IMR-90 (cell line): ENCODE data around the gene LIN37. TPM values are rescaled to one million over a fixed set of nuclear protein-coding genes. Genes with fewer than 3 reads are reported as not detected.

ENCODE experiments used
- ATAC-seq: fragments of 200-7000 bp; cut with Tn5 transposase; 2 replicates; pipeline ENCODE4 v1.9.1; 2020; ENCODE audit warnings: low read depth, mild to moderate bottlenecking, moderate library complexity
- BruUV-seq: library from RNA; stranded (reverse); fragments of 400-500 nt; replicated peaks from 2 replicates; lab custom pipeline; 2021; lab: Mats Ljungman, UMichigan
- CTCF ChIA-PET: fragments of 300-600 bp; formaldehyde crosslinking; extraction: SDS; loops from one replicate; lab custom pipeline; 2021; ENCODE audit warnings: antibody characterized with exemption; lab: Yijun Ruan, JAX
- POLR2A ChIA-PET: fragments of 300-600 bp; sonication (Branson Sonifier 250); formaldehyde crosslinking; loops from one replicate; lab custom pipeline; 2022; ENCODE audit warnings: antibody characterized with exemption; ENCODE audit not compliant: unreplicated experiment; lab: Charles Lee
- DNase-seq: peaks from one replicate; pipeline ENCODE4 v3.0.0; 2013
- H2AFZ ChIP-seq: replicated peaks from 2 replicates; pipeline ENCODE3; 2013; ENCODE audit warnings: low read length, mild to moderate bottlenecking; ENCODE audit not compliant: poor library complexity
- H2AK5ac ChIP-seq: 2 replicates; pipeline ENCODE4 v1.6.1; 2013; ENCODE audit warnings: low read depth, low read length, inconsistent platforms
- H2AK9ac ChIP-seq: replicated peaks from 2 replicates; pipeline ENCODE3; 2013; ENCODE audit warnings: mild to moderate bottlenecking, low read depth, low read length, moderate library complexity; ENCODE audit not compliant: poor library complexity
- H2BK120ac ChIP-seq: 2 replicates; pipeline ENCODE4 v1.6.1; 2013; ENCODE audit warnings: low read depth, low read length, inconsistent platforms
- H2BK15ac ChIP-seq: 3 replicates; pipeline ENCODE4 v1.6.1; 2013; ENCODE audit warnings: low read depth, low read length, inconsistent platforms
- H2BK20ac ChIP-seq: 2 replicates; pipeline ENCODE4 v1.6.1; 2013; ENCODE audit warnings: low read depth, mild to moderate bottlenecking, inconsistent platforms, low read length, moderate library complexity
- H2BK5ac ChIP-seq: 2 replicates; pipeline ENCODE4 v1.6.1; 2013; ENCODE audit warnings: mild to moderate bottlenecking, low read depth, low read length, inconsistent platforms; ENCODE audit not compliant: poor library complexity, severe bottlenecking
- H3K14ac ChIP-seq: replicated peaks from 2 replicates; pipeline ENCODE4 v1.6.1; 2013; ENCODE audit warnings: low read depth, low read length, inconsistent platforms
- H3K18ac ChIP-seq: 2 replicates; pipeline ENCODE4 v1.6.1; 2013; ENCODE audit warnings: low read depth, low read length, control low read depth
- H3K23ac ChIP-seq: 2 replicates; pipeline ENCODE4 v1.6.1; 2013; ENCODE audit warnings: low read depth, low read length, inconsistent platforms
- H3K27ac ChIP-seq: 2 replicates; pipeline ENCODE4 v1.5.1; 2013; ENCODE audit warnings: mild to moderate bottlenecking, control low read depth, low read length; ENCODE audit not compliant: insufficient read depth
- H3K27me3 ChIP-seq: 2 replicates; pipeline ENCODE4 v1.6.1; 2013; ENCODE audit warnings: low read length; ENCODE audit not compliant: control insufficient read depth, insufficient read depth
- H3K36me3 ChIP-seq: 2 replicates; pipeline ENCODE4 v1.6.1; 2013; ENCODE audit warnings: low read length, mixed read lengths; ENCODE audit not compliant: control insufficient read depth, insufficient read depth
- H3K4ac ChIP-seq: 2 replicates; pipeline ENCODE4 v1.6.1; 2013; ENCODE audit warnings: low read depth, low read length, inconsistent platforms
- H3K4me1 ChIP-seq: 2 replicates; pipeline ENCODE4 v1.6.1; 2013; ENCODE audit warnings: low read length, mixed read lengths; ENCODE audit not compliant: control insufficient read depth, insufficient read depth
- H3K4me2 ChIP-seq: 2 replicates; pipeline ENCODE4 v1.6.1; 2013; ENCODE audit warnings: low read depth, mild to moderate bottlenecking, control low read depth, low read length, moderate library complexity
- H3K4me3 ChIP-seq: 2 replicates; pipeline ENCODE4 v1.5.1; 2013; ENCODE audit warnings: low read depth, mild to moderate bottlenecking, control low read depth, low read length, moderate library complexity; ENCODE audit not compliant: insufficient read depth
- H3K56ac ChIP-seq: 2 replicates; pipeline ENCODE4 v1.6.1; 2013; ENCODE audit warnings: low read length, inconsistent platforms; ENCODE audit not compliant: insufficient read depth; ENCODE audit errors: extremely low read depth
- H3K79me1 ChIP-seq, 2 experiments: 2 replicates each; pipeline ENCODE4 v1.6.1; 2013; ENCODE audit warnings: low read length in 2 of 2, inconsistent platforms in 1 of 2, low read depth in 1 of 2
- H3K9ac ChIP-seq: 2 replicates; pipeline ENCODE4 v1.6.1; 2013; ENCODE audit warnings: low read depth, low read length, control low read depth
- H3K9me1 ChIP-seq: 2 replicates; pipeline ENCODE4 v1.6.1; 2013; ENCODE audit warnings: low read length, inconsistent platforms; ENCODE audit not compliant: insufficient read depth
- H3K9me3 ChIP-seq: 2 replicates; pipeline ENCODE4 v1.6.1; 2013; ENCODE audit warnings: low read length; ENCODE audit not compliant: control insufficient read depth, insufficient read depth
- H4K20me1 ChIP-seq: 2 replicates; pipeline ENCODE4 v1.6.1; 2013; ENCODE audit warnings: low read length, inconsistent platforms; ENCODE audit not compliant: insufficient read depth
- H4K5ac ChIP-seq: 2 replicates; pipeline ENCODE4 v1.6.1; 2013; ENCODE audit warnings: mild to moderate bottlenecking, low read depth, low read length, control low read depth
- H4K8ac ChIP-seq, 2 experiments: 2 replicates each; pipeline ENCODE4 v1.6.1; 2013; ENCODE audit warnings: low read depth in 2 of 2, low read length in 2 of 2, control low read depth in 1 of 2, inconsistent platforms in 1 of 2
- H4K91ac ChIP-seq: 2 replicates; pipeline ENCODE4 v1.6.1; 2013; ENCODE audit warnings: low read depth, low read length, inconsistent platforms; ENCODE audit not compliant: insufficient read depth
- RCOR1 ChIP-seq: IDR thresholded peaks from 2 replicates; pipeline ENCODE4 v1.6.1; 2012; ENCODE audit warnings: mild to moderate bottlenecking, low read length, improper control_type of control experiment; ENCODE audit not compliant: insufficient replicate concordance
- RFX5 ChIP-seq: IDR thresholded peaks from 2 replicates; pipeline ENCODE4 v1.8.0; 2012; ENCODE audit warnings: low read depth, mild to moderate bottlenecking, low read length, moderate library complexity
- SMC3 ChIP-seq: fragments of 150-350 bp; IDR thresholded peaks from 2 replicates; pipeline ENCODE4 v1.6.1; 2016; ENCODE audit warnings: low read depth, mild to moderate bottlenecking, antibody characterized with exemption, low read length, moderate library complexity
- WGBS, 2 experiments: methylation state at CpG; one replicate each; pipeline versions ENCODE4 v1.1.5 to v1.1.7; 2013; ENCODE audit warnings: missing lambda C conversion rate in 2 of 2; ENCODE audit not compliant: insufficient read length in 1 of 2; ENCODE audit errors: extremely low coverage in 2 of 2; 5-methylcytosine and 5-hydroxymethylcytosine counted together
- dilution Hi-C: fragments of 300-500 bp; cut with HindIII; formaldehyde crosslinking; loops from one replicate; pipeline ENCODE4 v1.14.3; 2018; ENCODE audit warnings: low sequenced_read_pairs; ENCODE audit not compliant: unreplicated experiment
- in situ Hi-C: fragments of 300-500 bp; cut with MboI; formaldehyde crosslinking; loops from 3 replicates; pipeline ENCODE4 v1.14.3; 2019; ENCODE audit warnings: low sequenced_read_pairs, inconsistent platforms, mixed read lengths
- intact Hi-C: fragments of 100-400 bp; cut with micrococcal nuclease; formaldehyde crosslinking; loops from 2 replicates; pipeline ENCODE4 v1.10.0; 2022
- polyA plus RNA-seq, 3 experiments: library from polyadenylated mRNA; depleted of rRNA; stranded (reverse); fragments of >200 nt; gene quantifications; 2 replicates each; pipeline ENCODE4 v1.2.3, GENCODE V29; 2012; ENCODE audit warnings: low replicate concordance in 1 of 3
- total RNA-seq: library from RNA; depleted of rRNA; stranded (reverse); fragments of >200 nt; gene quantifications from 2 replicates; pipeline ENCODE4 v1.2.3, GENCODE V29; 2012
- TF ChIP-seq, protein P1 (sequence below): conservative IDR thresholded peaks from 2 replicates; pipeline ENCODE4 v1.5.1; 2012; ENCODE audit warnings: mild to moderate bottlenecking, low read depth, low read length, improper control_type of control experiment

The LIN37 gene
- total and polyA plus RNA-seq, 2 of the 4 experiments (the other 2 are of a cell fraction), result 12.7 to 23.1 TPM

DNA sequence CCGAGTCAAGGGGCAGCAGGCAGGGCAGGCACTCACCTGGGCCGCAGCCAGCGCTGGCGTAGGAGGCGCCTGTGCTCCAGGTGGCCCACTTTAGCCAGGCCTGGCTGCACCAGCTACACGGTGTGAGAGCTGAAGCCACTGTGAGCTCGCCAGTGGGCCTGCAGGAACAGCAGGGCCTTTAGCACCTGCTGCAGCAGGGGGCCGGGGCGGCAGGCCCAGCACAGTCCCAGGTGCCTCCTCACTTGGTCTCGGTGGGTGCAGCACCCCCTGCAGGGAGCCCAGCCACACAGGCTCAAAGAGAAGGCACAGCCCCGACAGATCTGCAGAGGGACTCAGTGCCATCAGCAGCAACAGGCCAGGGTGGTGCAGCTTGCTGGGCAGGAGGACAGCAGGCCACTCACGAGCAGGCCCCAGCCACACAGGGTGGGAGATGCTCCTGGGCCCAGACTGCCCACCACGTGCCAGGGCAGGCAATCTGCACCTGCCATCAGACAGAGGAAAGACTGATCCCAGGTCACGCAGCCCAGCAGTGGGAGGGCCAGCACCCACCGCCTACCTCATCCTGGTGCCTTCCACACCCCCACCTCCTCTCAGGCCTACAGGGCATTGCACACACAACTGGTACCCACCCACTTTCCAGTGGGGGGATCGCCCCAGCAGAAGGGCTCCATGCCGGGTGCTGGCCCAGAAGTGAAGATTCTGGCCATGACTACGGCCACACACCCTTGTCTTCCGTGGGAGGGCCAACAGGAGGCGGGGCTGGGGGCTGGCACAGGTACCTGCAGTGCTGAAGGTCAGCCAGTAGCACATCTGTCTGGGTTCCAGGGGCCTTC lies 42.8 kb downstream of the LIN37 start:
- no peak overlapping the region for H3K9ac ChIP-seq
- no peak overlapping the region for H2BK120ac ChIP-seq
- no peak overlapping the region for H4K91ac ChIP-seq
- no peak overlapping the region for H3K14ac ChIP-seq
- no peak for TF ChIP-seq SMC3
- TF ChIP-seq, protein P1, sequence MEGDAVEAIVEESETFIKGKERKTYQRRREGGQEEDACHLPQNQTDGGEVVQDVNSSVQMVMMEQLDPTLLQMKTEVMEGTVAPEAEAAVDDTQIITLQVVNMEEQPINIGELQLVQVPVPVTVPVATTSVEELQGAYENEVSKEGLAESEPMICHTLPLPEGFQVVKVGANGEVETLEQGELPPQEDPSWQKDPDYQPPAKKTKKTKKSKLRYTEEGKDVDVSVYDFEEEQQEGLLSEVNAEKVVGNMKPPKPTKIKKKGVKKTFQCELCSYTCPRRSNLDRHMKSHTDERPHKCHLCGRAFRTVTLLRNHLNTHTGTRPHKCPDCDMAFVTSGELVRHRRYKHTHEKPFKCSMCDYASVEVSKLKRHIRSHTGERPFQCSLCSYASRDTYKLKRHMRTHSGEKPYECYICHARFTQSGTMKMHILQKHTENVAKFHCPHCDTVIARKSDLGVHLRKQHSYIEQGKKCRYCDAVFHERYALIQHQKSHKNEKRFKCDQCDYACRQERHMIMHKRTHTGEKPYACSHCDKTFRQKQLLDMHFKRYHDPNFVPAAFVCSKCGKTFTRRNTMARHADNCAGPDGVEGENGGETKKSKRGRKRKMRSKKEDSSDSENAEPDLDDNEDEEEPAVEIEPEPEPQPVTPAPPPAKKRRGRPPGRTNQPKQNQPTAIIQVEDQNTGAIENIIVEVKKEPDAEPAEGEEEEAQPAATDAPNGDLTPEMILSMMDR, result 0 out of 2 replicates have a peak, but pooled peaks have one; percentile 7
- TF ChIP-seq RFX5, result no peak
- no peak for TF ChIP-seq RCOR1
- no peaks in the 10 kb centered on the region for H3K9me1 ChIP-seq
- ATAC-seq (no peak), DNase-seq (no peak)
- H3K27ac ChIP-seq, result no peak overlapping the region
- H4K8ac ChIP-seq, result no peak overlapping the region
- WGBS, 2 experiments, result 46% methylated on average over 7 of the region's 20 CpGs; no CpG with 5 or more reads in 1 of the 2 experiments
- no peak overlapping the region for H3K4me3 ChIP-seq
- H2AFZ ChIP-seq, result peak overlapping the region; percentile 32
- intact Hi-C loops (no loop called here), dilution Hi-C loops (no loop called here), in situ Hi-C loops (no loop called here)
- H3K36me3 ChIP-seq, result no peaks in the 10 kb centered on the region
- H3K4me1 ChIP-seq, result no peaks in the 10 kb centered on the region
- no peak overlapping the region for H2AK9ac ChIP-seq
- no peaks in the 10 kb centered on the region for H4K20me1 ChIP-seq
- H3K9me3 ChIP-seq, result no peaks in the 10 kb centered on the region
- H3K27me3 ChIP-seq, result peaks cover 7% of the 10 kb centered on the region; the same call in 1 of the 2 replicates
- H2BK20ac ChIP-seq, result no peak overlapping the region
- no peak overlapping the region for H2AK5ac ChIP-seq
- H2BK15ac ChIP-seq, result no peak overlapping the region
- H4K5ac ChIP-seq, result no peak overlapping the region
- no peak overlapping the region for H3K23ac ChIP-seq
- H3K79me1 ChIP-seq, result no peaks in the 10 kb centered on the region
- CTCF ChIA-PET, result no interaction called here
- BruUV-seq, result no TSS peak
- POLR2A ChIA-PET, result no interaction called here
- no peak overlapping the region for H3K18ac ChIP-seq
- H3K56ac ChIP-seq, result no peak overlapping the region
- no peak overlapping the region for H3K4me2 ChIP-seq
- H3K4ac ChIP-seq, result no peak overlapping the region
- H2BK5ac ChIP-seq, result no peak overlapping the region
